ENCODE data around the gene PRRT1B.
"Not testable (repeated sequence)": the region's sequence is repeated elsewhere in the genome, so short reads cannot be mapped to it uniquely, and the experiment has no call there.

Gene PRRT1B

GRCh38 chr9:131537946-131538345 is 7.4 kb upstream of the PRRT1B start:
- no peak for TF ChIP-seq CTCF (conservative IDR thresholded peaks at IDR 0.05; ENCODE audit: control insufficient read depth, insufficient read depth, low read depth, low read length)

DNA sequence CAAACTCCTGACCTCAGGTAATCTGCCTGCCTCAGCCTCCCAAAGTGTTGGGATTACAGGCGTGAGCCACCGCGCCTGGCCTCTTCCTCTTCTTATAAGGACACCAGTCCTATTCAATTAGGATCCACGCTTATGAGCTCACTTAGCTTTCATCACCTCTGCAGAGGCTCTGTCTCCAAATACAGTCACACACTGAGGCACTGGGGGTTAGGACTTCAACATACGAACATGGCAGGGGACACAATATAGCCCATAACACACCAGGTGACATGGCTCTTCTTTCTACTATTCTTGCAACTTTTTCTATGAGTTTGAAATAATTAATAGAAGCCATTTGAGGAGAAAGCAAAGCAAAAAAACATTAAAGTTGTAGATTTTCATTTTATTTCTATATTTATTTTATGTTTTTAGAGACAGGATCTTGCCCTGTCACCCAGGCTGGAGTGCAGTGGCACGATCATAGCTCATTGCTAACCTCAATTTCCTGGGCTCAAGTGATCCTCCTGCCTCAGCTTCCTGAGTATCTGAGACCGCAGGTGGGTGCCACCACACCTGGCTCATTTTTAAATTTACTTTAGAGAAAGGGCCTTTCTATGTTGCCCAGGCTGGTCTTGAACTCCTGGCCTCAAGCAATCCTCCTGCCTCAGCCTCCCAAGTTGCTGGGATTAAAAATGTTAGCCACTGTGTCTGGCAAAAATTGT is 6.0 kb upstream of the PRRT1B start:
- TF ChIP-seq CTCF (conservative IDR thresholded peaks at IDR 0.05; ENCODE audit: control insufficient read depth, insufficient read depth, low read depth, low read length) = no peak
- H3K4me3 ChIP-seq (ENCODE audit: control insufficient read depth, low read depth, low read length) = no peak overlapping the region
- DNase-seq (ENCODE audit: low read depth) = no peak

More at GRCh38 chr9:131537946-131538345, 7.4 kb upstream of the PRRT1B start:
- H3K4me3 ChIP-seq (ENCODE audit: control insufficient read depth, low read depth, low read length) = no peak overlapping the region
- no peak for DNase-seq (ENCODE audit: low read depth)

DNA sequence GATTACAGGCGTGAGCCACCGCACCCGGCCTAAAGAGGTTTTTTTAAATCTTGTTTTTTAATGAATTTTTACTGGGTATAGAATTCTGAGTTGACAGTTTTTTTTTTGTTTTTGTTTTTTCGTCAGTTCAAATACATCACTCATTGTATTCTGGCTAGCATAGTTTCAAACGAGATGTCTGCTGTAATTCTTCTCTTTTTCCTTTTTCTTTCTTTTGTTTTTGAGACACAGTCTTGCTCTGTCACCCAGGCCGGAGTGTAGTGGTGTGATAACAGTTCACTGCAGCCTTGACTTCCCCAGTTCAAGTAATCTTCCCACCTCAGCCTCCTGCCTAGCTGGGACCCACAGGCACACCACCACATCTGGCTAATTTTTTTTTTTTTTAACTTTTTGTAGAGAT is 2.2 kb upstream of the PRRT1B start:
- TF ChIP-seq CTCF (conservative IDR thresholded peaks at IDR 0.05; ENCODE audit: control insufficient read depth, insufficient read depth, low read depth, low read length) = no peak
- no peak for DNase-seq (ENCODE audit: low read depth)
- no peak overlapping the region for H3K4me3 ChIP-seq (ENCODE audit: control insufficient read depth, low read depth, low read length)

GRCh38 chr9:131545786-131546335 is 538 bp downstream of the PRRT1B start:
- no peak for TF ChIP-seq CTCF (conservative IDR thresholded peaks at IDR 0.05; ENCODE audit: control insufficient read depth, insufficient read depth, low read depth, low read length)
- DNase-seq (ENCODE audit: low read depth) = no peak
- no peak overlapping the region for H3K4me3 ChIP-seq (ENCODE audit: control insufficient read depth, low read depth, low read length)

DNA sequence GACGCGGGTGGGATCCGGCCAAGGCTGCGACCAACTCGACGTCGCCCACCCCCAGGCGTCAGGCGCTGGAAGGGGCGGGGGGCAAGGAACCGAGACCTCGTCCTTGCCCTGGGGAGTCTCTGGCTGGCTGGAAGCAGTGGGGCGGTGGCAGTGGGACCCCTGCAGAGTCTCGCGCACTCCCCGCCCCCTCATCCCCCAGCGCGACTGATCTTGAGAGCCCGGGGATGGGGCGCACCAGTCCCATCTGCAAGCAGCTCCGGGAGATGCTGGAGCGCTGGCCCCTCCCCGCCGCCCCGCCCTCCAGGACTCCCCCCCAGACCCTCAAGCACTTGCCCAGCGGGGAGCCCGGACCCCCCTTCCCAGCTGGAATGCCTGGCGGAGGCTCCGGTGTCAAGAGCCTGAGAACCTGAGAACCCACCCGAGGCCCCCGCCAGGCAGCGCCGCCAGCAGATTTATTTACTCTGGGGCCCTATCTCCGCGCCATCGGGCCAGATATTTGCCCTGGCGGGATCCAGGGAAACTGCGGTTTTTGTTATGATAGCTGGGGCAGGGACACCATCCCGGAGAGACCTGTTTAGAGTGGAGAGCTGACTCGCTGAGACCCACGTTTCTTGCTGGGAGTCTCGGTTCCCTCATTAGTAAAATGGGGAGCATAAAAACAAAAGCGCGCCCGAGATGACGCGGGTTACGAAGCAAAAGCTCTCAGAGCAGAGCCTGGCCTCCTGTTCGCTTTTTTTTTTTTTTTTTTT is 1.2 kb downstream of the PRRT1B start:
- DNase-seq (ENCODE audit: low read depth) = no peak
- peak overlapping the region; percentile 19 for H3K4me3 ChIP-seq (ENCODE audit: control insufficient read depth, low read depth, low read length)
- TF ChIP-seq CTCF (conservative IDR thresholded peaks at IDR 0.05; ENCODE audit: control insufficient read depth, insufficient read depth, low read depth, low read length) = no peak

DNA sequence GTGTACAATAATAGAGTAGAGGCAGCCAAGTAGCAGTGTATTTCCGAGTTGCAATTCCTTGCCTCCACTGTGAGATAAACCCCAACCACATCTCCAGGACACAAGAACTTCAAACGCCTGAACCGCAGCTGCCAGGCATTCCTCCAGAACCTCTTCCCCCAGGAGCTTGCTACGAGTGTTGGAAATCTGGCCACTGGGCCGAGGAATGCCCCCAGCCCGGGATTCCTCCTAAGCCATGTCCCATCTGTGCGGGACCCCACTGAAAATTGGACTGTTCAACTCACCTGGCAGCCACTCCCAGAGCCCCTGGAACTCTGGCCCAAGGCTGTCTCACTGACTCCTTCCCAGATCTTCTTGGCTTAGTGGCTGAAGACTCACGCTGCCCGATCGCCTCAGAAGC is 3.9 kb downstream of the PRRT1B start:
- not testable (repeated sequence) for DNase-seq (ENCODE audit: low read depth); H3K4me3 ChIP-seq (ENCODE audit: control insufficient read depth, low read depth, low read length)

GRCh38 chr9:131550465-131550864 is 5.1 kb downstream of the PRRT1B start:
- not testable (repeated sequence) for DNase-seq (ENCODE audit: low read depth); H3K4me3 ChIP-seq (ENCODE audit: control insufficient read depth, low read depth, low read length)

All from fibroblast of mammary gland (primary cell).